ENCODE measurements around the gene GNB5.

GRCh38 chr15:52180196-52180835, 10.9 kb downstream of the GNB5 start:
- TF ChIP-seq, protein P1, sequence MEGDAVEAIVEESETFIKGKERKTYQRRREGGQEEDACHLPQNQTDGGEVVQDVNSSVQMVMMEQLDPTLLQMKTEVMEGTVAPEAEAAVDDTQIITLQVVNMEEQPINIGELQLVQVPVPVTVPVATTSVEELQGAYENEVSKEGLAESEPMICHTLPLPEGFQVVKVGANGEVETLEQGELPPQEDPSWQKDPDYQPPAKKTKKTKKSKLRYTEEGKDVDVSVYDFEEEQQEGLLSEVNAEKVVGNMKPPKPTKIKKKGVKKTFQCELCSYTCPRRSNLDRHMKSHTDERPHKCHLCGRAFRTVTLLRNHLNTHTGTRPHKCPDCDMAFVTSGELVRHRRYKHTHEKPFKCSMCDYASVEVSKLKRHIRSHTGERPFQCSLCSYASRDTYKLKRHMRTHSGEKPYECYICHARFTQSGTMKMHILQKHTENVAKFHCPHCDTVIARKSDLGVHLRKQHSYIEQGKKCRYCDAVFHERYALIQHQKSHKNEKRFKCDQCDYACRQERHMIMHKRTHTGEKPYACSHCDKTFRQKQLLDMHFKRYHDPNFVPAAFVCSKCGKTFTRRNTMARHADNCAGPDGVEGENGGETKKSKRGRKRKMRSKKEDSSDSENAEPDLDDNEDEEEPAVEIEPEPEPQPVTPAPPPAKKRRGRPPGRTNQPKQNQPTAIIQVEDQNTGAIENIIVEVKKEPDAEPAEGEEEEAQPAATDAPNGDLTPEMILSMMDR (IDR thresholded peaks at IDR 0.05; ENCODE audit: insufficient read depth, low read depth, low read length): no peak
- no peak for TF ChIP-seq EZH2 (IDR thresholded peaks at IDR 0.05; ENCODE audit: insufficient read depth, low read length)
